ENCODE results near the gene LDLRAD4.

GRCh38 chr18:13453714-13454113 is 235.2 kb downstream of the LDLRAD4 start:
- no peak for TF ChIP-seq CTCF (IDR thresholded peaks at IDR 0.05)
- no peak for TF ChIP-seq POLR2A (IDR thresholded peaks at IDR 0.05)
- TF ChIP-seq POLR2AphosphoS5 (IDR thresholded peaks at IDR 0.05): no peak

All from stomach (tissue), 4 donors.